ENCODE data around the gene LAMP5.

GRCh38 chr20:9490631-9491030 lies 23.8 kb upstream of the LAMP5 start:
- TF ChIP-seq CTCF (IDR thresholded peaks at IDR 0.05) (no peak), POLR2A (IDR thresholded peaks at IDR 0.05) (no peak), EP300 (IDR thresholded peaks at IDR 0.05) (no peak)

Data from gastroesophageal sphincter (tissue), 3 donors.